ENCODE measurements around the gene SLC5A9. TPM values are rescaled to one million over a fixed set of nuclear protein-coding genes. Genes with fewer than 3 reads are reported as not detected.

Gene SLC5A9
- total RNA-seq, 3 donors from 2014 or later: 0.73 to 3.0 (median 2.4) TPM

DNA sequence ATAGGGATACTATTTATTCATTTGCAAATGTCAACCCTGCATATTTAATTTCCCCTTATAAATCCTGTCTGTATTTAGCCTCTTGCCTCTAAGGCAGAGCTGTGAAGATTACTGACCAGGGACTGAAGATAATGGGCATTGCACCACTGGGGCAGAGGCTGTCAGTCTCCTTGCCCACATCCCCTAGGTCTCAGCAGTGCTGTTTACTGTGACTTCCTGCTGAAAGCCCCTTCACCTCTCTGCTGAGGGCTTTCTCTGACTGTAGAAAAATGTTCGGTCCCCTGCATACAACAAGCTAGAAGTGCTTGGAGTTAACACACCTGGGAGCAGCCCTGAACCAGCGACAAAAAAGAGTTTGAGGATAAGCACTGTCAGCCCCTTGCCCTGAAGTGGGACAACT is 28.8 kb downstream of the SLC5A9 start:
- no peaks in the 10 kb centered on the region for H3K36me3 ChIP-seq (ENCODE audit: low read depth)
- H3K9me3 ChIP-seq: no peaks in the 10 kb centered on the region
- H3K4me3 ChIP-seq: no peak overlapping the region
- TF ChIP-seq, protein P1, sequence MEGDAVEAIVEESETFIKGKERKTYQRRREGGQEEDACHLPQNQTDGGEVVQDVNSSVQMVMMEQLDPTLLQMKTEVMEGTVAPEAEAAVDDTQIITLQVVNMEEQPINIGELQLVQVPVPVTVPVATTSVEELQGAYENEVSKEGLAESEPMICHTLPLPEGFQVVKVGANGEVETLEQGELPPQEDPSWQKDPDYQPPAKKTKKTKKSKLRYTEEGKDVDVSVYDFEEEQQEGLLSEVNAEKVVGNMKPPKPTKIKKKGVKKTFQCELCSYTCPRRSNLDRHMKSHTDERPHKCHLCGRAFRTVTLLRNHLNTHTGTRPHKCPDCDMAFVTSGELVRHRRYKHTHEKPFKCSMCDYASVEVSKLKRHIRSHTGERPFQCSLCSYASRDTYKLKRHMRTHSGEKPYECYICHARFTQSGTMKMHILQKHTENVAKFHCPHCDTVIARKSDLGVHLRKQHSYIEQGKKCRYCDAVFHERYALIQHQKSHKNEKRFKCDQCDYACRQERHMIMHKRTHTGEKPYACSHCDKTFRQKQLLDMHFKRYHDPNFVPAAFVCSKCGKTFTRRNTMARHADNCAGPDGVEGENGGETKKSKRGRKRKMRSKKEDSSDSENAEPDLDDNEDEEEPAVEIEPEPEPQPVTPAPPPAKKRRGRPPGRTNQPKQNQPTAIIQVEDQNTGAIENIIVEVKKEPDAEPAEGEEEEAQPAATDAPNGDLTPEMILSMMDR (IDR thresholded peaks at IDR 0.05): no peak
- intact Hi-C loops (cut with DNase I, micrococcal nuclease): no loop called here
- DNase-seq: no peak
- ATAC-seq: no peak
- H3K4me1 ChIP-seq (ENCODE audit: low read depth): peaks cover 14% of the 10 kb centered on the region

GRCh38 chr1:48251821-48252220 is 29.3 kb downstream of the SLC5A9 start:
- no peak overlapping the region for H3K4me3 ChIP-seq
- H3K36me3 ChIP-seq (ENCODE audit: low read depth): no peaks in the 10 kb centered on the region
- intact Hi-C loops (cut with DNase I, micrococcal nuclease): no loop called here
- DNase-seq: no peak
- no peaks in the 10 kb centered on the region for H3K9me3 ChIP-seq
- ATAC-seq: peak; percentile 56
- peaks cover 10% of the 10 kb centered on the region for H3K4me1 ChIP-seq (ENCODE audit: low read depth)
- TF ChIP-seq, protein P1 (IDR thresholded peaks at IDR 0.05): no peak

- DNase-seq (no peak), ATAC-seq (no peak)
- Histone ChIP-seq H3K4me1 (ENCODE audit: low read depth) (peaks cover 5% of the 10 kb centered on the region), H3K9me3 (no peaks in the 10 kb centered on the region), H3K36me3 (ENCODE audit: low read depth) (no peaks in the 10 kb centered on the region), H3K4me3 (no peak overlapping the region)
- intact Hi-C loops (cut with DNase I, micrococcal nuclease): no loop called here
- TF ChIP-seq, protein P1 (IDR thresholded peaks at IDR 0.05): no peak
These were observed 31.7 kb downstream of the SLC5A9 start for GRCh38 chr1:48254254-48254653.

DNA sequence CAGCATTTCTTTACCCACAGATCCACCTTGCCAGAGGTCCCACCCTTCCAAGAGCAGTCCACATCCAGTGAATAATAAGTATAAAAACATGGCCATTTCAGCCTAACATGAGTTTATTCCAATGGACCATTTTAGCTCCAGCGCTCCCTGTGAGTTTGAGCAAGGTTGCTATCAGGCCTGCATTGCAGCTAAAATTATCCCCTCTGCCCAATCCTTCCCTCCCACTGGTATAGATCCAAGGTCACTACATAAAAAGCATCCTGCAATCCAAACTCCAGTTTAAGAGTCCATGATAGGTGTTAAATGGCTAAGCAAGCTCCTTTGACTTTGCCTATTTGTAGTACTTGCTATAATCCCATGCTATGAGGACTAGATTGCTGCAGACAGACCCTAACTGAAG is 35.6 kb downstream of the SLC5A9 start:
- H3K36me3 ChIP-seq (ENCODE audit: low read depth): no peaks in the 10 kb centered on the region
- H3K9me3 ChIP-seq: no peaks in the 10 kb centered on the region
- intact Hi-C loops (cut with DNase I, micrococcal nuclease): no loop called here
- TF ChIP-seq, protein P1 (IDR thresholded peaks at IDR 0.05): no peak
- no peak overlapping the region for H3K4me3 ChIP-seq
- no peak for ATAC-seq
- H3K4me1 ChIP-seq (ENCODE audit: low read depth): no peaks in the 10 kb centered on the region
- DNase-seq: no peak

- TF ChIP-seq, protein P1 (IDR thresholded peaks at IDR 0.05): no peak
- intact Hi-C loops (cut with DNase I, micrococcal nuclease): no loop called here
- Histone ChIP-seq H3K9me3 (no peaks in the 10 kb centered on the region), H3K4me1 (ENCODE audit: low read depth) (no peaks in the 10 kb centered on the region), H3K4me3 (no peak overlapping the region), H3K36me3 (ENCODE audit: low read depth) (no peaks in the 10 kb centered on the region)
- no peak for DNase-seq
- ATAC-seq: no peak
These were observed 39.4 kb downstream of the SLC5A9 start for GRCh38 chr1:48261881-48262400.

- DNase-seq: no peak
- no peaks in the 10 kb centered on the region for H3K4me1 ChIP-seq (ENCODE audit: low read depth)
- intact Hi-C loops (cut with DNase I, micrococcal nuclease): no loop called here
- TF ChIP-seq, protein P1 (IDR thresholded peaks at IDR 0.05): no peak
- no peak for ATAC-seq
- no peaks in the 10 kb centered on the region for H3K9me3 ChIP-seq
- H3K36me3 ChIP-seq (ENCODE audit: low read depth): no peaks in the 10 kb centered on the region
- H3K4me3 ChIP-seq: no peak overlapping the region
These were observed 40.5 kb downstream of the SLC5A9 start for GRCh38 chr1:48263041-48263440.

Data from mucosa of descending colon (tissue), 3 donors.